Gastrocnemius medialis (tissue), 4 donors: Measurements from ENCODE around the gene RNPEP. TPM values are rescaled to one million over a fixed set of nuclear protein-coding genes. Genes with fewer than 3 reads are reported as not detected.

Experiments
- ATAC-seq, 2 donors: fragments of 150-250 bp; one replicate each; pipeline ENCODE4 v1.9.1; 2016
- DNase-seq, 2 donors: peaks; one replicate each; pipeline ENCODE4 v3.0.0-alpha.2; 2019
- H3K27ac ChIP-seq, 4 donors: fragments of 200-600 bp; sonication (generic); 1 replicate in 1 of 4; 2 replicates in 3 of 4; pipeline ENCODE4 v1.5.1; 2016 to 2018; ENCODE audit warnings: mild to moderate bottlenecking in 2 of 4, moderate library complexity in 1 of 4
- H3K27me3 ChIP-seq, 3 donors: fragments of 200-600 bp; sonication (generic) in 2 of 3; 1 replicate in 1 of 3; 2 replicates in 2 of 3; pipeline versions ENCODE4 v1.5.1 to v1.6.0; 2016 to 2019; ENCODE audit warnings: mild to moderate bottlenecking in 1 of 3, moderate library complexity in 1 of 3
- H3K36me3 ChIP-seq, 2 donors: fragments of 200-600 bp; sonication (generic) in 1 of 2; one replicate each; pipeline ENCODE4 v1.5.1; 2017 to 2018
- H3K4me1 ChIP-seq, 2 donors: fragments of 200-600 bp; sonication (generic) in 1 of 2; one replicate each; pipeline ENCODE4 v1.5.1; 2016 to 2017; ENCODE audit warnings: mild to moderate bottlenecking in 2 of 2
- H3K4me3 ChIP-seq, 4 donors: fragments of 200-600 bp; sonication (generic) in 3 of 4; 1 replicate in 1 of 4; 2 replicates in 3 of 4; pipeline ENCODE4 v1.5.1; 2016 to 2019; ENCODE audit warnings: mild to moderate bottlenecking in 2 of 4
- H3K9me3 ChIP-seq, 3 donors: fragments of 200-600 bp; sonication (generic) in 2 of 3; 1 replicate in 1 of 3; 2 replicates in 2 of 3; pipeline ENCODE4 v1.5.1; 2016 to 2019
- CTCF ChIP-seq, 5 experiments: fragments of 450-650 bp in 3 of 5; fragments of 200-600 bp in 2 of 5; sonication (generic) in 2 of 5; IDR thresholded peaks in 4 of 5; conservative IDR thresholded peaks in 1 of 5; 1 replicate in 4 of 5; 2 replicates in 1 of 5; pipeline ENCODE4 v1.5.1; 2016 to 2019; ENCODE audit warnings: antibody characterized with exemption in 5 of 5, mild to moderate bottlenecking in 3 of 5, moderate library complexity in 3 of 5
- POLR2A ChIP-seq, 2 donors: fragments of 450-650 bp; IDR thresholded peaks; one replicate each; pipeline ENCODE4 v1.6.1; 2017; ENCODE audit warnings: antibody characterized with exemption in 2 of 2, mild to moderate bottlenecking in 2 of 2, moderate library complexity in 2 of 2
- in situ Hi-C, 4 donors: fragments of 200-750 bp; cut with MboI; loops; one replicate each; pipeline versions ENCODE4 v1.15.0 to v1.8.0; 2017; ENCODE audit warnings: low sequenced_read_pairs in 4 of 4
- intact Hi-C: fragments of 100-400 bp; cut with DNase I; formaldehyde crosslinking; loops from one replicate; pipeline ENCODE4 v1.15.1; 2023; ENCODE audit warnings: low total_unique reads
- total RNA-seq, 4 donors: library from RNA; depleted of rRNA; stranded (reverse); fragments of >200 nt; gene quantifications; one replicate each; pipeline versions ENCODE4 v1.1.0 to v1.2.3, GENCODE V29; 2016

Gene RNPEP
- total RNA-seq, 4 donors from 2014 or later = 11.1 to 24.9 (median 21.2) TPM

- intact Hi-C loops (no loop called here), in situ Hi-C loops (no loop called here)
- Histone ChIP-seq H3K4me1 (peaks cover 43 to 47% of the 10 kb centered on the region in 2 donors), H3K27me3 (no peaks in the 10 kb centered on the region), H3K27ac (peak overlapping the region; percentile 82 to 84 (median 84)), H3K36me3 (no peaks in the 10 kb centered on the region), H3K9me3 (no peaks in the 10 kb centered on the region), H3K4me3 (peak overlapping the region; percentile 57 to 74 (median 62))
- TF ChIP-seq CTCF (IDR thresholded peaks at IDR 0.05 in 4 of 5, conservative IDR thresholded peaks at IDR 0.05 in 1 of 5) = no peak
- TF ChIP-seq POLR2A (IDR thresholded peaks at IDR 0.05) = no peak
- DNase-seq = no peak
- ATAC-seq = no peak
Measured at GRCh38 chr1:201944002-201944401, 38.4 kb upstream of the RNPEP start.

- DNase-seq (no peak), ATAC-seq (no peak)
- peaks cover 37 to 41% of the 10 kb centered on the region in 2 donors for H3K4me1 ChIP-seq
- in situ Hi-C loops (no loop called here), intact Hi-C loops (no loop called here)
- H3K4me3 ChIP-seq = peak overlapping the region; percentile 57 to 74 (median 62)
- no peaks in the 10 kb centered on the region for H3K36me3 ChIP-seq
- H3K27me3 ChIP-seq = no peaks in the 10 kb centered on the region
- peak overlapping the region; percentile 82 to 84 (median 84) for H3K27ac ChIP-seq
- H3K9me3 ChIP-seq = no peaks in the 10 kb centered on the region
- no peak for TF ChIP-seq CTCF (IDR thresholded peaks at IDR 0.05 in 4 of 5, conservative IDR thresholded peaks at IDR 0.05 in 1 of 5)
- TF ChIP-seq POLR2A (IDR thresholded peaks at IDR 0.05) = no peak
Measured at GRCh38 chr1:201944639-201945038, 37.8 kb upstream of the RNPEP start.

GRCh38 chr1:201945157-201945556 lies 37.3 kb upstream of the RNPEP start:
- ATAC-seq = no peak
- no peaks in the 10 kb centered on the region for H3K36me3 ChIP-seq
- H3K27ac ChIP-seq = peak overlapping the region; percentile 82 to 84 (median 84)
- H3K27me3 ChIP-seq = no peaks in the 10 kb centered on the region
- peak in 3 of 5 experiments; percentile 13 to 28 (median 22) for TF ChIP-seq CTCF (IDR thresholded peaks at IDR 0.05 in 4 of 5, conservative IDR thresholded peaks at IDR 0.05 in 1 of 5)
- TF ChIP-seq POLR2A (IDR thresholded peaks at IDR 0.05) = no peak
- peaks cover 34 to 38% of the 10 kb centered on the region in 2 donors for H3K4me1 ChIP-seq
- H3K9me3 ChIP-seq = no peaks in the 10 kb centered on the region
- in situ Hi-C loops = no loop called here
- peak overlapping the region; percentile 57 to 74 (median 62) for H3K4me3 ChIP-seq
- no peak for DNase-seq
- intact Hi-C loops = no loop called here

GRCh38 chr1:201945863-201946223 lies 36.6 kb upstream of the RNPEP start:
- Histone ChIP-seq H3K27me3 (no peaks in the 10 kb centered on the region), H3K36me3 (no peaks in the 10 kb centered on the region), H3K4me1 (peaks cover 34% of the 10 kb centered on the region in 2 donors), H3K27ac (peak overlapping the region; percentile 82 to 84 (median 84)), H3K9me3 (no peaks in the 10 kb centered on the region), H3K4me3 (peak overlapping the region; percentile 57 to 74 (median 62))
- TF ChIP-seq CTCF (IDR thresholded peaks at IDR 0.05 in 4 of 5, conservative IDR thresholded peaks at IDR 0.05 in 1 of 5) (no peak), POLR2A (IDR thresholded peaks at IDR 0.05) (no peak)
- intact Hi-C loops = loop anchor here (2.0 kb wide), 1 partner anchor 49 kb away; no protein-coding TSS in a partner anchor
- ATAC-seq (no peak), DNase-seq (no peak)
- in situ Hi-C loops = no loop called here
